H1 (cell line): ENCODE data around the gene PRKCZ. TPM values are rescaled to one million over a fixed set of nuclear protein-coding genes. Genes with fewer than 3 reads are reported as not detected.
A peak's percentile ranks its signal among the peaks of the same experiment; 100 is the strongest.

ENCODE experiments used
- CTCF ChIA-PET: fragments of 300-600 bp; sonication (Branson Sonifier 250); formaldehyde crosslinking; loops from one replicate; lab custom pipeline; 2021; ENCODE audit not compliant: partially characterized antibody; lab: Charles Lee
- POLR2A ChIA-PET: fragments of 300-600 bp; sonication (Branson Sonifier 250); formaldehyde crosslinking; loops from one replicate; lab custom pipeline; 2021; ENCODE audit warnings: inconsistent platforms; ENCODE audit not compliant: partially characterized antibody; lab: Charles Lee
- DNase-seq, 2 experiments: peaks; one replicate each; pipeline versions ENCODE4 v3.0.0 to v3.0.0-alpha.2; 2010 to 2022; ENCODE audit warnings: low spot score in 2 of 2, low read depth in 1 of 2, mixed read lengths in 1 of 2
- FAIRE-seq: peaks from 2 replicates; lab custom pipeline; 2011; peaks lifted over from hg19 to GRCh38; lab: Jason Lieb, UNC
- H2AFZ ChIP-seq: 2 replicates; pipeline ENCODE4 v1.8.1; 2012; ENCODE audit warnings: low read length, inconsistent platforms
- H2AK5ac ChIP-seq: 2 replicates; pipeline ENCODE4 v1.6.1; 2013; ENCODE audit warnings: low read depth, low read length
- H2BK120ac ChIP-seq: replicated peaks from 2 replicates; pipeline ENCODE3; 2013; ENCODE audit warnings: low read depth, low read length, inconsistent platforms
- H2BK12ac ChIP-seq: 2 replicates; pipeline ENCODE4 v1.6.1; 2013; ENCODE audit warnings: low read depth, low read length
- H2BK15ac ChIP-seq: 2 replicates; pipeline ENCODE4 v1.6.1; 2013; ENCODE audit warnings: low read length
- H2BK20ac ChIP-seq: 2 replicates; pipeline ENCODE4 v1.6.1; 2013; ENCODE audit warnings: low read length
- H2BK5ac ChIP-seq: 2 replicates; pipeline ENCODE4 v1.6.1; 2013; ENCODE audit warnings: low read depth, low read length
- H3K14ac ChIP-seq: 2 replicates; pipeline ENCODE4 v1.6.1; 2013; ENCODE audit warnings: inconsistent platforms; ENCODE audit not compliant: insufficient read length
- H3K18ac ChIP-seq: 2 replicates; pipeline ENCODE4 v1.6.1; 2013; ENCODE audit warnings: low read length; ENCODE audit errors: extremely low read depth
- H3K23ac ChIP-seq: 2 replicates; pipeline ENCODE4 v1.6.1; 2013; ENCODE audit warnings: inconsistent platforms; ENCODE audit not compliant: insufficient read length
- H3K23me2 ChIP-seq: 2 replicates; pipeline ENCODE4 v1.6.1; 2013; ENCODE audit warnings: low read depth, low read length
- H3K27ac ChIP-seq: 2 replicates; pipeline ENCODE4 v1.6.1; 2011; ENCODE audit warnings: low read depth, low read length, inconsistent platforms
- H3K27me3 ChIP-seq, 4 experiments: replicated peaks in 1 of 4; 1 replicate in 1 of 4; 2 replicates in 3 of 4; pipeline versions ENCODE4 v1.6.1 to v1.8.1; 2011 to 2013; ENCODE audit warnings: low read length in 3 of 4, mild to moderate bottlenecking in 3 of 4, inconsistent platforms in 2 of 4, mixed read lengths in 2 of 4, moderate library complexity in 1 of 4; ENCODE audit not compliant: control insufficient read depth in 3 of 4, insufficient read depth in 3 of 4; ENCODE audit errors: extremely low read depth in 1 of 4
- H3K36me3 ChIP-seq, 4 experiments: 2 replicates each; pipeline versions ENCODE4 v1.6.1 to v1.8.1; 2011 to 2013; ENCODE audit warnings: mild to moderate bottlenecking in 4 of 4, low read length in 3 of 4, moderate library complexity in 2 of 4, control low read depth in 1 of 4, inconsistent platforms in 1 of 4; ENCODE audit not compliant: insufficient read depth in 4 of 4, control insufficient read depth in 2 of 4
- H3K4ac ChIP-seq: replicated peaks from 2 replicates; pipeline ENCODE3; 2013; ENCODE audit warnings: low read length, low read depth, mixed read lengths, inconsistent platforms; ENCODE audit not compliant: insufficient read length
- H3K4me1 ChIP-seq, 4 experiments: replicated peaks in 1 of 4; 1 replicate in 1 of 4; 2 replicates in 3 of 4; pipeline versions ENCODE4 v1.6.1 to v1.8.1; 2011 to 2013; ENCODE audit warnings: low read length in 3 of 4, inconsistent platforms in 2 of 4, mixed read lengths in 1 of 4; ENCODE audit not compliant: insufficient read depth in 4 of 4, control insufficient read depth in 3 of 4
- H3K4me2 ChIP-seq, 2 experiments: 2 replicates each; pipeline versions ENCODE4 v1.6.1 to v1.8.1; 2011 to 2013; ENCODE audit warnings: low read depth in 2 of 2, low read length in 2 of 2, control low read depth in 1 of 2, inconsistent platforms in 1 of 2, mild to moderate bottlenecking in 1 of 2; ENCODE audit not compliant: insufficient read depth in 1 of 2
- H3K4me3 ChIP-seq, 4 experiments: fragments of 200-600, 300-600 bp in 1 of 4; sonication (generic), shearing (Covaris generic), sonication (Bioruptor Twin) in 1 of 4; 2 replicates each; pipeline versions ENCODE4 v1.5.1 to v1.8.1; 2011 to 2016; ENCODE audit warnings: low read length in 4 of 4, low read depth in 3 of 4, control low read depth in 2 of 4, inconsistent platforms in 2 of 4, mild to moderate bottlenecking in 2 of 4, mixed read lengths in 1 of 4, moderate library complexity in 1 of 4; ENCODE audit not compliant: insufficient read depth in 2 of 4; ENCODE audit errors: extremely low read depth in 1 of 4
- H3K56ac ChIP-seq: replicated peaks from 2 replicates; pipeline ENCODE3; 2013; ENCODE audit warnings: low read depth, mild to moderate bottlenecking, mixed read lengths, low read length, inconsistent platforms; ENCODE audit not compliant: insufficient read length
- H3K79me1 ChIP-seq: 2 replicates; pipeline ENCODE4 v1.6.1; 2013; ENCODE audit warnings: low read depth, low read length, control low read depth
- H3K79me2 ChIP-seq, 2 experiments: 2 replicates each; pipeline versions ENCODE4 v1.6.1 to v1.8.1; 2012 to 2013; ENCODE audit warnings: low read length in 2 of 2, mild to moderate bottlenecking in 2 of 2, inconsistent platforms in 1 of 2; ENCODE audit not compliant: insufficient read depth in 2 of 2, control insufficient read depth in 1 of 2
- H3K9ac ChIP-seq, 4 experiments: replicated peaks in 1 of 4; 1 replicate in 1 of 4; 2 replicates in 3 of 4; pipeline versions ENCODE4 v1.6.1 to v1.8.1; 2011 to 2013; ENCODE audit warnings: low read depth in 3 of 4, low read length in 3 of 4, control low read depth in 2 of 4, mild to moderate bottlenecking in 2 of 4, moderate library complexity in 2 of 4, inconsistent platforms in 1 of 4; ENCODE audit errors: extremely low read depth in 1 of 4
- H3K9me3 ChIP-seq, 2 experiments: 2 replicates each; pipeline versions ENCODE4 v1.6.1 to v1.8.1; 2012 to 2013; ENCODE audit warnings: mild to moderate bottlenecking in 2 of 2, moderate library complexity in 2 of 2, control low read depth in 1 of 2, inconsistent platforms in 1 of 2, low read depth in 1 of 2, low read length in 1 of 2, mixed read lengths in 1 of 2; ENCODE audit not compliant: insufficient read depth in 2 of 2
- H4K20me1 ChIP-seq, 2 experiments: replicated peaks in 1 of 2; 2 replicates each; pipeline versions ENCODE3 to v1.8.1; 2011 to 2013; ENCODE audit warnings: inconsistent platforms in 2 of 2, low read length in 2 of 2, mild to moderate bottlenecking in 1 of 2; ENCODE audit not compliant: insufficient read depth in 2 of 2, control insufficient read depth in 1 of 2
- H4K5ac ChIP-seq: 2 replicates; pipeline ENCODE4 v1.6.1; 2013; ENCODE audit warnings: low read length, low read depth, mixed read lengths, inconsistent platforms; ENCODE audit not compliant: insufficient read length
- H4K8ac ChIP-seq: 2 replicates; pipeline ENCODE4 v1.8.0; 2013; ENCODE audit warnings: mild to moderate bottlenecking, moderate library complexity, low read length, inconsistent platforms; ENCODE audit not compliant: insufficient read depth; ENCODE audit errors: extremely low read depth
- H4K91ac ChIP-seq: replicated peaks from 2 replicates; pipeline ENCODE3; 2013; ENCODE audit warnings: low read length, mixed read lengths, inconsistent platforms; ENCODE audit not compliant: insufficient read length
- BACH1 ChIP-seq: IDR thresholded peaks from 2 replicates; pipeline ENCODE4 v1.6.1; 2012; ENCODE audit warnings: low read length, improper control_type of control experiment
- JUND ChIP-seq: IDR thresholded peaks from 2 replicates; pipeline ENCODE4 v1.6.1; 2011; ENCODE audit warnings: mild to moderate bottlenecking, improper control_type of control experiment, low read length
- KDM4A ChIP-seq: IDR thresholded peaks from one replicate; pipeline ENCODE4 v1.7.1; 2012; ENCODE audit warnings: low read depth, mild to moderate bottlenecking, moderate library complexity, low read length, inconsistent platforms; ENCODE audit not compliant: severe bottlenecking
- PHF8 ChIP-seq: fragments of 200-600 bp; sonication (generic); conservative IDR thresholded peaks from 2 replicates; pipeline ENCODE4 v1.7.1; 2012; ENCODE audit warnings: low read depth, mild to moderate bottlenecking, inconsistent platforms, low read length, moderate library complexity
- TAF1 ChIP-seq: IDR thresholded peaks from 2 replicates; pipeline ENCODE4 v1.6.1; 2011; ENCODE audit warnings: mild to moderate bottlenecking, low read depth, low read length
- ZNF274 ChIP-seq: IDR thresholded peaks from 2 replicates; pipeline ENCODE4 v1.7.0; 2012; ENCODE audit warnings: low read length, borderline replicate concordance; ENCODE audit errors: extremely low read depth
- WGBS, 2 experiments: shearing (Covaris generic) in 1 of 2; methylation state at CpG; one replicate each; pipeline versions ENCODE4 v1.1.6 to v1.1.7; 2013 to 2015; ENCODE audit warnings: low lambda C conversion rate in 2 of 2, mixed read lengths in 2 of 2, inconsistent platforms in 1 of 2, low coverage in 1 of 2, missing lambda C conversion rate in 1 of 2; ENCODE audit not compliant: insufficient replicate concordance in 2 of 2, insufficient coverage in 1 of 2, insufficient read length in 1 of 2; ENCODE audit errors: extremely low coverage in 1 of 2, missing lambda C conversion rate in 1 of 2; 5-methylcytosine and 5-hydroxymethylcytosine counted together
- polyA plus RNA-seq, 7 experiments: library from polyadenylated mRNA; depleted of rRNA in 3 of 7; stranded (reverse) in 5 of 7; unstranded in 2 of 7; fragments of >200 nt in 5 of 7; fragments of 200-250 nt in 2 of 7; gene quantifications; 1 replicate in 5 of 7; 2 replicates in 1 of 7; 4 replicates in 1 of 7; pipeline versions ENCODE4 v1.2.1 to v1.2.3, GENCODE V29; 2011 to 2013; ENCODE audit warnings: missing spikeins in 2 of 7, mixed read lengths in 2 of 7
- total RNA-seq: library from RNA; stranded (reverse); fragmentation: NEBNext Ultra II Directional; extraction: Animal tissue kit (Norgen Biotek cat#: 25700); gene quantifications from 2 replicates; pipeline ENCODE4 v1.2.1, GENCODE V29; 2021
- TF ChIP-seq, protein P1 (sequence below): IDR thresholded peaks from 2 replicates; pipeline ENCODE4 v1.6.1; 2011; ENCODE audit warnings: low read depth, mild to moderate bottlenecking, low read length; ENCODE audit not compliant: insufficient read depth
- TF ChIP-seq, protein P2 (sequence below): IDR thresholded peaks from 2 replicates; pipeline ENCODE4 v1.6.1; 2011; ENCODE audit warnings: low read length, improper control_type of control experiment

The PRKCZ gene
- total and polyA plus RNA-seq, 2 of the 8 experiments (the other 6 are each of a cell fraction or from before 2014, with no cell fraction given), result 37.4 to 45.1 TPM

DNA sequence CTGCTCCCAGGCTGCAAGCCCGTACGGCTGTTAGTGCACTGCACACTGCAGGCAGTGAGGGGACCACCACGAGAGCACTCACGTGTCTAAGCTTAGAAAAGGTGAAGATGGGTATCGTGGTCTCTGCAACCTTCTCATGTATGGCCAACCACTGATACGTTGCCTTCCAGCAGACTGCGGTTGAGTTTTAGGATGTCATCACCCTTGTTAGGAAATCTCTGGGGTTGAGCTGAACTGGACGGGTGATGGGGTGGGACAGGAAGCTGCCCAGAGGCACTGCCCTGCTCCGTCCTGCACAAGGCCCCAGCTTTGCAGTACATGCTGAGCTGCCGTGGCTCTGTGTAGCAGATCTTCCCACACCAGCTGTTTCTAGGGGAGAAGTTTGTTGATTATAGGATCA, 101.0 kb downstream of the PRKCZ start:
- no peak overlapping the region for H3K4ac ChIP-seq
- ChIA-PET CTCF (interaction anchor here (0.6 to 4.5 kb wide), 5 partner anchors 12 to 1137 kb away, joined by 3 to 47 read pairs (median 3); no protein-coding TSS in a partner anchor), POLR2A (interaction anchor here (0.6 to 2.6 kb wide), 2 partner anchors 11 to 910 kb away, joined by 3 to 9 read pairs; no protein-coding TSS in a partner anchor)
- WGBS, 2 experiments, result 88% methylated on average over 10 of the region's 10 CpGs; no CpG with 5 or more reads in 1 of the 2 experiments
- H2AK5ac ChIP-seq, result no peak overlapping the region
- H3K79me2 ChIP-seq, result peaks cover 0 to 4% of the 10 kb centered on the region in 2 experiments; a peak in 1 of 4 replicates
- no peaks in the 10 kb centered on the region for H3K9me3 ChIP-seq
- no peak overlapping the region for H3K4me3 ChIP-seq
- H3K56ac ChIP-seq, result no peak overlapping the region
- peaks cover 0 to 17% of the 10 kb centered on the region in 2 experiments for H4K20me1 ChIP-seq
- no peak overlapping the region for H3K18ac ChIP-seq
- H2BK15ac ChIP-seq, result no peak overlapping the region
- no peak overlapping the region for H2BK12ac ChIP-seq
- no peak overlapping the region for H2AFZ ChIP-seq
- FAIRE-seq, result no peak
- no peaks in the 10 kb centered on the region for H3K4me1 ChIP-seq
- no peak overlapping the region for H3K23ac ChIP-seq
- no peak overlapping the region for H4K91ac ChIP-seq
- H2BK120ac ChIP-seq, result no peak overlapping the region
- no peak overlapping the region for H3K4me2 ChIP-seq
- no peak overlapping the region for H3K27ac ChIP-seq
- H3K36me3 ChIP-seq, result peaks cover 1 to 24% (median 16%) of the 10 kb centered on the region in 4 experiments; a peak in 6 of 8 replicates
- peaks cover 16% of the 10 kb centered on the region; the same call in 1 of the 2 replicates for H3K23me2 ChIP-seq
- H2BK20ac ChIP-seq, result no peak overlapping the region
- H3K27me3 ChIP-seq, result no peaks in the 10 kb centered on the region
- no peaks in the 10 kb centered on the region; the same call in none of the 2 replicates for H3K79me1 ChIP-seq
- DNase-seq, result no peak
- no peak overlapping the region for H4K8ac ChIP-seq
- 0 out of 7 replicates have a peak overlapping the region, but pooled peaks of 1 of the 4 experiments have one; percentile 5 for H3K9ac ChIP-seq
- no peak overlapping the region for H4K5ac ChIP-seq
- no peak overlapping the region; the same call in 1 of the 2 replicates for H2BK5ac ChIP-seq
- no peak overlapping the region for H3K14ac ChIP-seq
- TF ChIP-seq TAF1 (no peak), KDM4A (no peak), ZNF274 (no peak), PHF8 (no peak), BACH1 (no peak), JUND (no peak)
- TF ChIP-seq, protein P1, sequence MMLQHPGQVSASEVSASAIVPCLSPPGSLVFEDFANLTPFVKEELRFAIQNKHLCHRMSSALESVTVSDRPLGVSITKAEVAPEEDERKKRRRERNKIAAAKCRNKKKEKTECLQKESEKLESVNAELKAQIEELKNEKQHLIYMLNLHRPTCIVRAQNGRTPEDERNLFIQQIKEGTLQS, result no peak
- TF ChIP-seq, protein P2, sequence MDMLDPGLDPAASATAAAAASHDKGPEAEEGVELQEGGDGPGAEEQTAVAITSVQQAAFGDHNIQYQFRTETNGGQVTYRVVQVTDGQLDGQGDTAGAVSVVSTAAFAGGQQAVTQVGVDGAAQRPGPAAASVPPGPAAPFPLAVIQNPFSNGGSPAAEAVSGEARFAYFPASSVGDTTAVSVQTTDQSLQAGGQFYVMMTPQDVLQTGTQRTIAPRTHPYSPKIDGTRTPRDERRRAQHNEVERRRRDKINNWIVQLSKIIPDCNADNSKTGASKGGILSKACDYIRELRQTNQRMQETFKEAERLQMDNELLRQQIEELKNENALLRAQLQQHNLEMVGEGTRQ, result no peak
